CD4-positive, alpha-beta T cell treated with Interleukin-10 for 1 hour (primary cell): Measurements from ENCODE around the gene MVK.

Experiments
- DNase-seq: peaks from one replicate; pipeline ENCODE4 v3.0.0-alpha.2; 2020

MVK gene

DNA sequence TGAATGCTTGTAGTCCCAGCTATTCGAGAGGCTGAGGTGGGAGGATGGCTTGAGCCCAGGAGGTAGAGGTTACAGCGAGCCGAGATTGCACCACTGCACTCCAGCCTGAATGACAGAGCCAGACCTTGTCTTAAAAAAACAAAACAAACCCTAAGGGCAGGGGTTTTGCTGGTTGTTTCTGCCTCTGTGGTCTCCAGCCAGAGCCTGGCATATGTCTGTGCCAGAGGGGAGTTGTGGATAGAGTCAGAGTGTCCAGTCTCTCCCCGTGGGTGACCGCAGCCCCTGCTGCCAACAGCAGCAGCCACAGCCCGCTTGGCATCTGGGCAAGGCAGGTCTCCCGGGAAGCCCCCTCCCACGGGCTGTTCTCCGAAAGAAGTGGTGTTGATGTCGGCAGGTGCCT, 37.6 kb downstream of the MVK start:
- DNase-seq: no peak

DNA sequence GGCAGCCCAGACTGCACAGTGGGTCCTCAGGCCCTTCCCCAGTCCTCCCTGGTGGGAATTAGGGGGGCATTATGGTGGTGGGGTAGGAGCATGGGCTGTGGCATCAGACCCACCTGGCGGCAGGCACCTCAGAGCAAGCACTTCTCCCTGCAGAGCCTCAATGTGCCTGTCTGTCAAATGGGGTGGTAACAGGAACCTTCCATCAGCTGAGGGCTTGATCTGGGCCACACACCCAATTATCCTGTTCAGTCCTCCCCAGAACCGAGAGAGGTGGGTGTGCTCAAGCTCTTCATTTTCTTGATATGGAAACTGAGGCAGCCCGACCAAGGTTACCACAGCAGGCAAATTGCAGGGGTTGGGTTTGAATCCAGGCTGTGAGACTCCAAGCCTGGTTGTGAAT, 38.4 kb downstream of the MVK start:
- DNase-seq: no peak

DNA sequence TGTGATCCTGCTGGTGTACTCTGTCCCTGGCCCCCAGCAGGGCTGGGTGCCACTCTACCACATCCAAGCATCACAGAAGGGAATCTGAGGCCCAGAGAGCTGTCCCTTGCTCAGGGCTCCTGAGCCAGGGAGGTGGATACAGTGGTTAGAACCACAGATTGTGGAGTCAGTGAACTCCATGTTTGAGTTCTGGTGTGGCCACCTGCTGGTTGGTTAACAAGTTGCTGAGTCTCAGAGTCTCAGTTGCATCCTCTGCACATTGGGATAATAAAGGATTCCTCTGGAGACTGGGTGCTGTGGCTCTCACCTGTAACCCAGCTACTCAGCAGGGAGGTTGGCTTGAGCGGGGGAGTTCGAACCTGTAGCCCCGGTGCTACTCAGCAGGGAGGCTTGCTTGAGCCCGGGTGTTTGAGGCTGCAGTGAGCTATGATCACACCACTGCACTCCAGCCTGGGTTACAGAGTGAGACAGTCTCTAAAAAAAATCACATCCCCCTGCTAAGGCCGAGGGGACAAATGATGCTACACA, 39.4 kb downstream of the MVK start:
- no peak for DNase-seq

DNA sequence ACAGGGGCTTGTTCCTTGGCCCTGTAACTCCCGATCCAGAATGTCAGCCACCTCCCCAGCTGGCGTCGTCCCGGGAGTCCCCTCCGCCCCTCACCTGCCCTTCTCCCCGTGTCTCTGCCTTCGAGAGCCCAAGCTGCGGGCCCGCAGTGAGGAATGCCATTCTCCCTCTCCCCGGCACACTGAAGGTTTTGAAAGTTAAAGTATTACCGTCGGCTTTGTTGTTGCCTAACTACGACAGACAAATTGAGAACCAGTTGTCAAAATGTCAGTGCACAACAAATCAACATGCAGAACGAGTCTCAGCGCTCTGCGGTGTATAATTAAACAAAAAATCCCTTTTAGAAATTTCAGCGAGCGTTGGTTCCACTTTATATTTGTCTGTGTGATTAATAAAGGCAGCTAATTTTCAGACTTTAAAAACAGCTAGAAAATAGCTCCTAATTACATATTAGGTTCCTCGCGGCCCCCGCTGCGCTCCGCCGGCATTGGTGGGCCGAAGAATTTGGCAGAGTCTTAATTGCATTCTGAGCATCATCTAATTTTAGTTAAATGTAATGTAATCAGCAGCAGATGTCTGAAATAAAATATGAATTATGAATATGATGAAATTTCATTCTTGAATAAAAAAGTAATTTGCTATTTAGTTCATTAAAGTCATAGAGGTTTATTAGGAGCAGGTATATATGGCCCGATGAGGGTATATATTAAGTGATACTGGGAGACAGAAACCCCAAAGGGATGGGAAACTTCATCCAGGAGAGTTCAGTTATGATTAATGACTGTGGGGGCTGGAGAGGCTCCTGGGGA, 40.3 kb downstream of the MVK start:
- DNase-seq: no peak

DNA sequence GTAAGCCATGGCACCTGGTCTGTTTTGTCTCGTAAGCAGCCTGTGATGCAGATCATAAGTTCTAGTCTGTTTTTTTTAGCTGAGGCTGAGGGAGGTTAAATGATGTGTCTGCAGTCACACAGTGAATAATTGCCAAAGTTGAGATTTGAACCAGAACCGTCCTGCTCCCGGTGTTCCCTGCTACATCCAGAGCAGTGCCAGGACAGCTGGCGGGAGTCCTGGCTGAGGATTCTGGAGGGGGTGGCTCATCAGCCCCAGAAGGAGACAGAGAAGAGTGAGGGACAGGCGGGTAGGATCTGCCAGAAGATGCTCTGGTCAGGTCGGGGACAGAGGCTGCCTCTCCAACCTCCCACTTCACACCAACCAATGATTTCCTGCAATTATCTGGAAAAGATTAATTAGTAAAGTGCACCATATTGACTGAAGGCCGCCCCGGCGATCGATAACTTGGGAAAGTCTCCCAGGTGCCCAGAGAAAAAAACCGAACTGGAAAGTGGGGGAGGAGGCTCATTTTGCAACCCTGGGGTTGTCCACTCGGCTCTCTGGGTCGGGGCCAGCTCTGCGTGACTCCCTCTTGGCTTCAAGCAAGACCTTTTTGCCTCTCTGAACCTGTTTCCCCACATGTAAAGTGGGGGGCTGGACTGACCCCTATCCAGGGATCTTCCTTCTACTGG, 42.1 kb downstream of the MVK start:
- DNase-seq: no peak

DNA sequence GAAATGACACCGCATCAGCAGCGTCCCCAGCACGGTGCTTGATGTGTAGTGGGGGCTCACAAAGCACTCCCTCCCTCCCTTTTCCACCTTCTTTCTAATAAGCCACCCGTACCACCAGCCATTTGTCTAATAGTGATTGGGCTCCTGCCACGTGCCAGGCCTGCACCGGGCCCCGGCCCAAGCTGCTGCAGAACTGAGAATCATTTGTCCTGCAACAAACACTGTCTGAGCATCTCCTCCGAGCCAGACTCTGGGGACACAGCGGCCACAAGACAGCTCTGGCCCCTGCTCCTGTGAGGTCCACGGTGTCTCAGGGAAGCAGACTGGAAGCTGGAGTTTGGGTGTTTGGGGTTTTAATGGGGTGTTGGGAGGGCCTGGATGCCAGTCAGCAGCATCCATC, 43.9 kb downstream of the MVK start:
- no peak for DNase-seq

DNA sequence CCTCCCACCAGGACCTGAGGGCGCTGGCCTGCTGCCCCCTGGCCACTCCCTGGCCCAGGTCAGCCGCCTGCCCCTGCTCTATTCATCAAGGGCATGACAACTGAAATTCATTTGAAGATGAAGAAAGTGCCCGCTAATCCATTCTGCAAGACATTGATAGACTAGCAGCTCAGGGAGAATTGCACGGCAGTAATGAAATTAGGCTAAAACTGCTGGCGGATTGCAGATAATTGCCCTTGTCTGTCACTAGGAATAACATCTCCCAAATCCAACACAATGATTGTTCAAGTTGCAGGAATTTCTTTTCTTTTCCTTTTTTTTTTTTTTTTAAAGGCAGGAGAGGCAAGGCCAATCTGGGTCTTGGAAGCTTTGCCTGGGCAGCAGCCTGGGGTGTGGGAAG, 44.5 kb downstream of the MVK start:
- no peak for DNase-seq

DNA sequence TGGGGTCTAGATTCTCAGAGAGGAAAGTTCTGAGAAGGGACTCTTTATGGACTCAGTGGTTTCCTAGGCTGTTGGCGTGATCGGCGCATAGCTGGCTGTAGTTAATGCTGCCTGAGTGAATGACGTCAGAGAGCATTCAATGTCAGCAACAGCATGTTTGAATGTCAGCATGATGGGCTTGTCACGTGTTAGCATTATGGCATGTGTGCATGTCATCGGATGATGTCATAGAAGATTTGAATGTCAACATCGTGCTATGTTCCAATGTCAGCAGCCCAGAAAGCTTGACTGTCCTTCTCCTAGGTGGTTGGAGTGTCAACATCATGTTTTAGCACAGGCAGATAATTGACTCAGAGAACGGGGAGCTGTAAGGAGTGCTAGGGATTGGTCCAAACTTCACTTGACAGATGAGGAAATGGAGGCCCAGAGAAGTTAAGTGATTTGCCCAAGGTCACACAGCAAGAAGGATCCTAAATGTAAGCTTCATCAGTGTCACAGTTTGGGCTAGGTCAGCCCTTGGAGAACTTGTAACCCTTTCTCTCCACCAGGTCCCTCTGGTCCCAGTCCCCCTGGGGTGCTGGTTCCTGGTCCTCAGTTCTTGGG, 45.5 kb downstream of the MVK start:
- DNase-seq: no peak

DNA sequence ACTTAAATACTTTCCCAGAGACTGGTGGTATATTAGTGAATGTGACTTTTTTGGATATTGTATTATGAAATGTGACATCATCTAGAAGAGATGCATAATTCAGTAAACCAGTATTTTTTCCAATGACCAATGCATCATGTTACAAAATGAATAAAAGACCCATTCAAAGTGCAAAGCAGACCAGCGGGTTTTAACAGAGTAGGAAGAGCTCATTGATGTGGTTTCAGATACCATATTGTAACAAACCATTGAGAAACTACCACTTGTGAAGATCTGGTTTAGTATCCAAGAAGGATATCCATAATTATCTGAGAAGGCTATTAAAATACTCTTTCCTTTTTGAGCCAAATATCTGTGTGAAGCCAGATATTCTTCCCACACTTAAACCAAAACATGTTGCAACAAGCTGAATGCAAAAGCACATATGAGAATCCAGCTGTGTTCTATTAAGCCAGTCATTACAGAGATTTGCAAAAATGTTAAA, 47.7 kb downstream of the MVK start:
- no peak for DNase-seq

DNA sequence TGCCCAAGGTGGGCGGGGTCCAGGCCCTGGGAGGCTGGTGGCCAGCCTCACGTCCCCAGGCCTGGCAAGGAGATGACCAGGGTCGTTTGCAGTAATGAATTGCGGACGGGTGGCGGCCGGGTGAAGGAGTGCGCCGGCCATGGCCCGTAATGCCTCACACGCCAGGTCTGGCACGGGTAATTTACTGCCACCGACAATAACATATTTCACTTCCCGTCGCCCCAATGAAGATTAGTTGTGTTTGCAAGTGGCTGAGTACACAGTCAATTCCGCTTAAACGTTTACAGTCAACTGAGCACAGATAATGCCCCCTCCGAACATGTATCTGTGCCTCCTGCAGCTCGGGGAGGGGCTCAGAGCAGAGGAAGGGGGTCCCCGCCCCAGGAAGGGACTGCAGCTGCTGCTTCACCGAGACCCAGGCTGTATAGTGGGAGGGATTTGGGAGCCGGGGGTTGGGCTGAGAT, 48.3 kb downstream of the MVK start:
- no peak for DNase-seq

DNA sequence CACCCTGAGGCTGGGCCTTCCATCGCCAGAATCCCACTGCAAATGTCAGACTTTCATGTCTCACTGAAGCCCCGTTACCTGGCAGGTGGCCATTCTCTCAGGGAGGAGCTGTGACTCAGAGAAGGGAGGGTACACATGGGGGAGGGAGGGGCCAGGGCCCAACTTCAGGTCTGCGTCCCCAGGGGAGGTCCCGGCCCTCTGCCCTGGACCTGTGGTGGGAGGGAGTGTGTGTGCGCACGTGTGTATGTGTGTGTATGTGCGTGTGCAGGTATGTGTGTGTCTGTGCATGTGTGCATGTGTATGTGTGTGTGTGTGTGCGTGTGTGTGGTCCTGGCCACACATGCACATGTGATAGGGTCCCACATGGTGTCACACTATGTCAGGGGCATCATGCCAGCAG, 50.9 kb downstream of the MVK start:
- no peak for DNase-seq

DNA sequence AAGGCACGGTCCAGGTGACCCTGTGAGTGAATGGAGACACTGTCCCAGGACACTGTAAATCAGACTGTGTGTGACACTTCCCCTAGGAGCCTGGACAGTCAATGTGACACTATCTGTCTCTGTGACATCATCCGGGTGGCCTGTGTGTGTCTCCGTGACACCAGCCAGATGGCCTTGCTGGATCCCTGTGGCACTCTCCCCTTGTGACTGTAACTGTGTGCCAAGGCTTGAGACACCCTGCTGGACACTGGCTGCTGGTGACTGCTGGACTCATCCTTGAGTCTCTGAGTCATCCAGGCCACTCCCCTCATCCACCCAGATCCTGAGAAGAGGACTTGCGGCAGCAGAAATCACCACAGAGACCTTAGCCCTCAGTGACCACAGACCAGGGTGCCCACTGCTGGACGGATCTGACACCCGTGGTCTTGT, 51.6 kb downstream of the MVK start:
- no peak for DNase-seq

DNA sequence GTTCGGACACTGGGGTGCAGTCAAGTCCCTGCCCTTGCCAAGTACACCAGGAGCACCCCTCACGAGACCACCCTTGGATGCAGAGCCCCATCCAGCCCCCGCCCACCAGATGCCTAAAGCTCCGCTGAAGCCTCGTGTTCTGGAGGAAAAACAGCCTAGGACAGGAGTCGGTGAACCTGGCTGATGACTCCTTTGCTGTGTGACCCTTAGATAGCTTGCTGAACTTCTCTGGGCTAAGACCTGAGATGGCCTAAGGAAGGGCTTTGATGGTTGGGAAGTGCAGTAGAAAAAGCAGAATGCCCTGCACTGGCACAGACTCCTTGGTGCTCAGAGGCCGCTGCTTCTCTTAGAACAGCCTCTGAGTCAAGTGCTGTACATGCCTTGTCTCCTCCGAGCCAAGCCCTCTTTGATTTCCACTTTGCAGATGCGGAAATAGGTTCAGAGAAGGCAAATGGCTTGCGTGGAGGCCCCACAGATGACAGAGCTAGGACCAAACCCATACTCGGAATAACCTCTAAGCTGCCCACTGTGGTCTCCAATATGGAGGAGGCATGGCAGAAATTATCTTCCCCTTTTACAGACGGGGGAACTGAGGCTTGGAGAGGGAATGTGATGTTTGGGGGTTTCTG, 52.3 kb downstream of the MVK start:
- no peak for DNase-seq

DNA sequence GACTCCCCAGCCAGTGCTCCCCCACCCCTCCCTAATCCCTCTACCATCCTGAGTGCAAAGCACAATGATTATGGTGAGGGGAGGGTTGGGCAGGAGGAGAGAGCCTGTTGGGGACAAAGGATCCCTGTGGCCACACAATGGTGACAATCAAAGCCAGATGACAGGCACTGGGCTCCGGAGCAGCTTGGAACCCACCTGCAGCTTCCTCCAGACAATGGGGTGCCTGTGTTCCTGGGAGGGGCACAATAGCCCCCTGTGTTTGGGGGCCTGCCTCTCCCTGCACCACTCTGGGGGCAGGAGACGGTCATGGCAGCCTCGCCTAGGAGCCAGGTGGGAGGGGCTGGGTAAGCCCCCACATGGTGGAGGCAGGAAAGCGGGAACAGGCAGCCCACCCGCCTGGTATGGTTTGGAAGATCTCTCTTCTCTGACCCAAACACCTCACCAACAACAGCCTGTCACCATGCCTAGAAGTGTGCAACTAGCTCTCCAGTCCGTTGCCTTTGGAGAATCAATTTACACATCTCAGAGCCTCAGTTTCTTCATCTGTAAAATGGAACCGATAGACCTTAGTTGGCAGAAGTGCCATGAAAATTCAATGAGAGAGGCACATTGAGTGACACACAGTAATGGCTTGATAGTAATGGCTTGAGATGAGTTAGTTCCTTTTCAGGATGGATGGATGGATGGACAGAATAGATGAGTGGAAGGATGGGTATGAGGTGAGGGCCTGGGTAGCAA, 53.0 kb downstream of the MVK start:
- no peak for DNase-seq

DNA sequence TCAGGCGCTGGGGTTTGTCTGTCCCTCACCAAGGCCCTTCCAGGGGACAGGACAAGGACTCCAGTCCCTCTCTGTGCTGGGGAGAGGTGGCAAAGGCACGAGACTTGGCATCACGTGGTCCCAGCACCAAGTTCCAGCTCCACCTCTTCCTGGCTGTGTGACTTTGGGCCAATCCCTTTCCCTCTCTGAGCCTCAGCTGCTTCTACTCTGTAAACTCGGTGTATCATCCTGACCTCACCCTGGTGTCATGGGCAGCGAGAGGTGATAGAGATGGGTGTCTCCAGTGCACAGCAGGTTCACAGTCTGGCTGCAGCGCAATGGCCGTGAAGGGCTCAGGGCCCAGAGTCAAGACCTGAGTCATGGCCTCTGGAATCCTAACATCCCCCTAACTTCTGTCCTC, 54.0 kb downstream of the MVK start:
- DNase-seq: no peak

DNA sequence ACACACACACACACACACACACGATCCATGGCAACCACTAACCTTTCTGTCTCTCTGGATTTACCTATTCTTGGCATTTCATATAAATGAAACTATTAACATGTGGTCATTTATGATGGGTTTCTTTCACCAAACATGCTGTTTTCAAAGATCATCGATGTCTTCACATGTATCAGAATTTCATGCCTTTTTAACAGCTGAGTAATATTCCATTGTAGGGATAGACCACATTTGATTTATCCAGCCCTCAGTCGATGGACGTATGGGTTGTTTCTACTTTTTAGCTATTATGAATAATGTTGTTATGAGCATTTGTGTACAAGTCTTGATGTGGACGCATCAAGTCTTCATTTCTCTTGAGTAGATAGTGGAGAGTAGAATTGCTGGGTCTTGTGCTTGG, 56.5 kb downstream of the MVK start:
- DNase-seq: no peak

DNA sequence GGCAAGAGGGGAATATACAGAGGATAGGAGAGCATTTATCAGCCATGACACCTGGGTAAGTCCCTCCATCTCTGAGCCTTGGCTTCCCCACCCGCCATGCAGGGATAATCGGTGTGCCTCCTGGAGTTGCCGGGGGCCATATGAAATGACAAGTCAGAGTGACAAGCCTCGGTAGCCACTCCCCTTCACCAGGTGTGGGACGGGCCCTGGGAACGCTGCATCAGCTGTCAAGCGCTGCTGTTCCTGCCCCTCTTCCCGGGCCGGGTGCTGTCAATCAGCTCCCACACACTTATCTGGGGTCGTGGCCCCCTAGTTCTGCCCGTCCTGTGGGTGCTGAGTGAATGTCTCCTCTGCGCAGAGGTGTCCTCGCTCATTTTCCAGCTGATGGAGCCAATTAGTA, 57.2 kb downstream of the MVK start:
- no peak for DNase-seq

DNA sequence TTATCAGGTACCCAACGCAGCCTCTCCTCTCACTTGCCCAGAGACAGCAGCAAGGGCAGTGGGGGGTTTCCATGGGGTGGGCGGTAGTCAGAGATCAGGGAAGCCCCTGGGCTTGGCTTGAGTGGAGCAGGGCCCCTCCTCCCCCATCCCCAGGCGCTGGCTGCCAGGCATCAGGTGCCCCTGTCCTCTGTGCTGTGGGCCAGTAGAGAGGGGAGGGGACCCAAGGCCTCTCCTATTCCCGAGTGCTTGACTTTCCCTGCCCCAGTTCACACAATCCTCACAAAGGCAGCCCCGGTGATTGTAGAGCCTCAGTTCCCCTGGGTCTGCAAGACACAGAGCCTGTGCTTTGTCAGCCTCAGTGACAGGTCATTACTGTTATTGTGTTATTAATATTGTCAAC, 57.7 kb downstream of the MVK start:
- no peak for DNase-seq

DNA sequence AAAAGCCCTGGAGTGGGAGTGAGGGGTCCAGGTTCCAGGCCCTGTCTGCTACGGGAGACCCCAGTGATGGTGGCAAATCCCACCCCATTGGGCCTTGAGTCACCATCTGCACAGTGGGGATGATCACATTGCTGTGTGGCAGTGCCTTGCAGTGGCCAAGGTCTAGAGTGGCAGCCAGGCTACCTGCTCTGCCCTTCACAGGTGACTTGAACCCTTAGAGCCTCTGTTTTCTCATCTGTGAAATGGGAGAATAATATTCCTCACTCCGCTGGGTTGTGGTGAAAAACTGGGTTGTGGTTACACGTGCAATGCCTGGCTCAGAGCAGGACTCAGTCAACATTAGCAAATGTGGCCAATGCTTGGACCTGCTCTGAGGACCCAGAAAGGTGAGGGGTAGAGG, 58.2 kb downstream of the MVK start:
- no peak for DNase-seq

DNA sequence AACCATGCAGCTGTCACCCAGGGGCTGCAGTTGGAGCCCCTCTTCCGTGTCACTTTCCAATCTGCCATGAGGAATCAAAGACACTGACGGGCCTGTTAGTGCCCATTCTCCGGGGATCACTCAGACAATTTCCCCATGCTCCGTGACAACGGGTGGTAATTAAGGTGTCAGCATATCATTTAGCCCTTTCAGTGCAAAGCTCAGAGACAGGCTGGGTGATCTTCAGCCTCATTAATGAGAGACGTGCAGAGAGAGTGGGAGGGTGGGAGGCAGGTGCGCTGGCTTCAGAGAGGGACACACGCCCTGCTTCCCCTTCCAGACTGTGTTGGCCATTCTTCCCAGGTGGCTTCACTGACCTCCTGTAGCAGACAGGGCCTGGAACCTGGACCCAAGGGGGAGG, 58.7 kb downstream of the MVK start:
- DNase-seq: no peak

DNA sequence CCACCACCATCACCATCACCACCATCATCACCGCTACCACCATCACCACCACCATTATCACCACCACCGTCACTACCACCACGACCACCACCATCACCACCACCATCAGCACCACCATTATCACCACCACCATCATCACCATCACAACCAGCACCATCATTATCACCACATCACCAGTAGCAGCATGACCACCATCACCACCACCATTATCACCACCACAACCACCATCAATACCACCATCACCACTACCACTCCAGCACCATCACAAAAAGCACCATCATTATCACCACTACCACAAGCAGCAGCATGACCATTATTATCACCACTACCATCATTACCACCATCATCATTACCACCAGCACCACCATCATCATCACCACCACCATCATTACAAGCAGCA, 62.1 kb downstream of the MVK start:
- DNase-seq: no peak

DNA sequence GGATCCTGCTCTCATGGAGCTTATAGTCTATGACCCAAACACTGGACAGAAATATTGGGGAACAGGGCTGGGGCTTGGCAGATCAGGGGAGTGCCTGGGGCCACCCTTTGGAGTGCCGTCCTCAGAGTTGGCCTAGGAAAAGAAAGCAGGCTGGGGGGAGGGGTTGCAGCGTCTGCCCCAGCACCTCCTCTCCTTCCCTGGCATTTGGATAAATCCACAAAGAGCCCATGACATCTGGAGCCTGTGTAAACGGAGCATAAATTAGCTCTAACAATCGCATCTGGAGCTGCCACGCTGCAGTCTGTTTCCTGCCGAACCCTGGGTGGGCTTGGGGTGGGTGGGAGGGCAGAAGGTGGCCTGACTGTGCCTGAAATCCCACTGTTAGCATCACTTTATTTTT, 63.8 kb downstream of the MVK start:
- DNase-seq: no peak

DNA sequence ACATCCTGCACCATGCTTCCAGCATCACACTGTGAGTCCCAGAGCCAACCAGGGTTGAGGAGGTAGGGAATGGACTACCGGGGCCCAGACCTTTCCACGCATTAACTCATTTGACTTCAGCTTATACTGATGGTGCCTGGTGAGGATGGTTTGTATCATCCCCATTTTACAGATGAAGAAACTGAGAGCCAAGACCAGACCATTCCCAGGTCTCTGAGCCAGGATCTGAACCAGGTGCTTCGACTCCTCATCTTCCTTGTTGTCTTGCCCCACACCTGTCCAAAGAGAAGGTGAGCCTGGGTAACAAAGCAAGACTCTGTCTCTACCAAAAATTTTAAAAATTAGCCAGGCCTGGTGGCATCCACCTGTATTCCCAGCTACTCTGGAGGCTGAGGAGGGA, 64.4 kb downstream of the MVK start:
- no peak for DNase-seq
